Measurements from ENCODE around the gene DNMBP.
"Not testable (repeated sequence)": the region's sequence is repeated elsewhere in the genome, so short reads cannot be mapped to it uniquely, and the experiment has no call there.

DNMBP gene

DNA sequence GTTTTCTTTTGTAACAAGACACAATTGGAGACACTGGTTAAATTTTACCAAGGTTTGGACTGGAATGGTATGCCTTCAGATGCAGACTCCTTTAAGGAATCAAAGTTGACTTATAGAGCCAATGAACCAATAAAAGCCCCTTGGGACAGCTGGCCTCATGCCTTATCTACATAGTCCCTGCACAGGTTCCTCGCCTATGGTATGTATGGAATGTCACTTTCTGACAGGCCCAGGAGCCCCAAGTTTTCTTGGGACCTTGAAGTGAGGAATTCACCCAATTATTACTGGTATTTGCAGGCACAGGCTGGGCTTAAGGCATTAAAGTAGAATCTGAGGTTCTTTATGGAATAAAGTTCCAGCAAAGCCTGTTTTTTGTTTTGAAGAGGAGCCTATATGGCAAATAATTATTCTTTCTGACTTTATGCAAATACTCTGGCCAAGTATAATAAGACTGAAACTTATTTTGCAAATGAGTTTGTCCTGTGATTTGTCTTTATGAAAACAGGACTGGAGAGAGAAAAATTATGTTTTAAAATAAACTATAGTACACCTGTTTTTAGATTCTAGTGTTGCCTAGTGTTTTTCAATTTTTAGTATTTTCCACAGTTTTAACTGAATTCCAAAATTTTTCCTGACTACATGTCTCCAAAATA is 24.1 kb upstream of the DNMBP start:
- DNase-seq (ENCODE audit: low spot score in 2 of 2) (no peak), ATAC-seq (ENCODE audit: low read depth) (no peak)
- Mint-ChIP-seq H3K27ac (no peak overlapping the region), H3K4me3 (no peak overlapping the region), H3K9me3 (no peaks in the 10 kb centered on the region), H3K36me3 (peaks cover 2% of the 10 kb centered on the region), H3K4me1 (no peaks in the 10 kb centered on the region), H3K27me3 (peaks cover under 1% of the 10 kb centered on the region)

DNA sequence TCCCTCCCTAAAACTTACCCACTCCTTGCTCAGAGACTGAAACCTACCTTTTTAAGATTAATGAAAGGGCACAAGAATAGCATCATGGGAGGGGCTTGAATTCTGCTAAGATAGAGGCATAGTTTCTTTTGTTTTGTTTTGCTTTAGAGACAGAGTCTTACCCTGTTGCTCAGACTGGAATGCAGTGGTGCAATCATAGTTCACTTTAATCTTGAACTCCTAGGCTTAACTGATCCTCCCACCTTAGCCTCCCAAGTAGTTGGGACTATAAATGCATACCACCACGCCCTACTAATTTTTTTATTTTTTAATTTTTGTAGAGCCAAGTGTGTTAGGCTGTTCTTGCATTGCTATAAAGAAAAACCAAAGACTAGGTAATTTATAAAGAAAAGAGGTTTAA is 17.7 kb upstream of the DNMBP start:
- Mint-ChIP-seq H3K27ac (no peak overlapping the region), H3K36me3 (peaks cover 3% of the 10 kb centered on the region), H3K27me3 (no peaks in the 10 kb centered on the region), H3K4me1 (no peaks in the 10 kb centered on the region), H3K9me3 (peaks cover 9% of the 10 kb centered on the region), H3K4me3 (no peak overlapping the region)
- DNase-seq (ENCODE audit: low spot score in 2 of 2), result no peak
- no peak for ATAC-seq (ENCODE audit: low read depth)

DNA sequence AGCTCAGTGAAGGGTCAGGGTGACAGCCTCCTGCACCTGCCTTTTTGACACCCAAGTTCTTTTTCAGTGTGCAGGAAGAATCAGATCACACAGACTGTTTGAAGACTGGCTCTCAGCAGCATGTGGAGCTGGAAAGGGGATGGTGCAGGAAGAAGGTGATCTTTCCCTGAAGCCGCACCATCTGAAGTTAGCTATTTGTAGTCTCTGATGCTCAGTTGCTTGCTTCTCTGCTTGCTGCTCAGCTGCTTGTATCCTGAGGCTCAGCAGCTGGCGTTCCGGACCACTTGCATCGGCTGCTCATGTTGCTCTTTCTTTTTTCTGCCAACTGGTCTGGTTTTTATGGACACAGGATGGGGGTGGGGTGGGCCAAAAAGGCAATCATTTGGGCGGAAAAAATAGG is 15.8 kb upstream of the DNMBP start:
- Mint-ChIP-seq H3K4me1 (peaks cover under 1% of the 10 kb centered on the region), H3K27ac (no peak overlapping the region), H3K9me3 (peaks cover 9% of the 10 kb centered on the region), H3K4me3 (no peak overlapping the region), H3K36me3 (peaks cover 3% of the 10 kb centered on the region), H3K27me3 (no peaks in the 10 kb centered on the region)
- DNase-seq (ENCODE audit: low spot score in 2 of 2) (no peak), ATAC-seq (ENCODE audit: low read depth) (no peak)

DNA sequence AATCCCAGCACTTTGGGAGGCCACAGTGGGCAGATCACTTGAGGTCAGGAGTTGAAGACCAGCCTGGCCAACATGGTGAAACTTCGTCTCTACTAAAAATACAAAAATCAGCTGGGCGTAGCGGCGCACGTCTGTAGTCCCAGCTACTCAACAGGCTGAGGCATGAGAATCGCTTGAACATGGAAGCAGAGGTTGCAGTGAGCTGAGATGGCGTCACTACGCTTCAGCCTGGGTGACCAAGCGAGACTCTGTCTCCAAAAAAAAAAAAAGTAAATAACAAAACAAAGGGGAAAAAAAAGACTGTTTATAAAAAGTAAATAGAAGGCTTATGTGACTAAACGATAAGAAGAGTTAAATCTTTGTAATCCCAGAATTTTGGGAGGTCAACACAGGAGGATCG is 15.0 kb upstream of the DNMBP start:
- Mint-ChIP-seq H3K27ac (no peak overlapping the region), H3K27me3 (no peaks in the 10 kb centered on the region), H3K9me3 (peaks cover 9% of the 10 kb centered on the region), H3K4me1 (peaks cover 7% of the 10 kb centered on the region), H3K36me3 (peaks cover 3% of the 10 kb centered on the region), H3K4me3 (no peak overlapping the region)
- ATAC-seq (ENCODE audit: low read depth) (no peak), DNase-seq (ENCODE audit: low spot score in 2 of 2) (no peak)

DNA sequence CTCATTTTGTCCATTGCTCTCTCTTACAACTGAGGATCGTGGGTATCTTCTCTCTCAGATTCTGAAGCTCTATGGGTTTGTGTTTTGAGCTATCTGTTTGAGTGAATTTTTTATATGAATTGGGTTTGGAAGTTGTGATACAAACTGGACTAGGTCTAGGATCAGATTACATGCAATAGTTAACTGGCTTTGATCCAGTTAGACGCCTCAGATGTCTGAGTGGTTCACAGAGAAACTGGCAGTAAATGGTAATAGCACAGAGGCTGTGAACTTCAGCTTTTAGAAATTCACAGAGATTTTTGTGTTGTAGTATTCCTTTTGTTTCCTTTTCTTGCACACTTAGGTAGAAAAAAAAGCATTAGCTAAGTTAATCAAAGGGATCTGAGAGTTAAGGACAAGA is 12.7 kb upstream of the DNMBP start:
- DNase-seq (ENCODE audit: low spot score in 2 of 2), result no peak
- Mint-ChIP-seq H3K4me1 (peaks cover 7% of the 10 kb centered on the region), H3K9me3 (peaks cover 3% of the 10 kb centered on the region), H3K27ac (no peak overlapping the region), H3K36me3 (no peaks in the 10 kb centered on the region), H3K27me3 (no peaks in the 10 kb centered on the region), H3K4me3 (no peak overlapping the region)
- ATAC-seq (ENCODE audit: low read depth), result no peak

DNA sequence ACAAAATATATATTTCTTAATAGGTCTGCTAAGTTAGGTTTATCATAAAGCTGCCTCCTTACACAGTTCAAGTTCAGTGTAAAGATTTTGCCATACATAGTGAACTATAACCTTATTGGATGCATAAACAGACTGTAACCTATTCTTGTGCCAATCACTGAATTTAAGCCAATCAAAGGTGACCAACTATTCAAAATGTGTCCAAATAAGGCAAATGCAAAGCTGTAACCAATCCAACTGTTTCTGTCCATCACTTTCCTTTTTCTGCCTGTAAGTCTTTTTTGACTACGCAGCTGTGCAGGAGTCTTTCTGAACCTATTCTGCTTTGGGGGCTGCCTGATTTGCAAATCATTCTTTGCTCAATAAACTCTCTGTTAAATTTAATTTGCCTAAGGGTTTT is 11.6 kb upstream of the DNMBP start:
- Mint-ChIP-seq H3K9me3 (peaks cover 1% of the 10 kb centered on the region), H3K27ac (no peak overlapping the region), H3K36me3 (no peaks in the 10 kb centered on the region), H3K4me3 (peak overlapping the region; percentile 46), H3K27me3 (no peaks in the 10 kb centered on the region), H3K4me1 (peaks cover 7% of the 10 kb centered on the region)
- DNase-seq (ENCODE audit: low spot score in 2 of 2), result no peak
- ATAC-seq (ENCODE audit: low read depth), result peak; percentile 52

DNA sequence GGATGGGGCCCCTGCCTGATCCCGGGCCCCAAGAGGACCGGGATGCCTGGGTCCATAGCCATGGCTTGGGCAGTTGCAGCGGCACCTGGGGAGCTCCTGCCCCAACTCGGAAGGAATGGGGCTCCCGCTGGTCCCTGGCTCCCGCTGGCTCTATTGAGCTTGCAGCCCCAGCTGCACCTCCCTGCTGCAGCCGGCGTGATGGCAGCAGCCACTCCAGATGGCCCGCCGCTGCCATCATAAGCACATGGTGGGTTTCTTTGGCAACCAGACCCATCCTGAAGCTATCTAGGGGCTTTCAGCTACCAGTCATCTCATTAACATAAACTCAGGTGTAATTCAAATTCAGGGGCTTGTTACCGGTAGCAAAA is 11.1 kb upstream of the DNMBP start:
- H3K27ac Mint-ChIP-seq, result no peak overlapping the region
- H3K27me3 Mint-ChIP-seq, result no peaks in the 10 kb centered on the region
- DNase-seq (ENCODE audit: low spot score in 2 of 2), result no peak
- ATAC-seq (ENCODE audit: low read depth), result peak; percentile 36
- H3K4me3 Mint-ChIP-seq, result peak overlapping the region; percentile 43
- no peaks in the 10 kb centered on the region for H3K9me3 Mint-ChIP-seq
- no peaks in the 10 kb centered on the region for H3K36me3 Mint-ChIP-seq
- H3K4me1 Mint-ChIP-seq, result peaks cover 7% of the 10 kb centered on the region

DNA sequence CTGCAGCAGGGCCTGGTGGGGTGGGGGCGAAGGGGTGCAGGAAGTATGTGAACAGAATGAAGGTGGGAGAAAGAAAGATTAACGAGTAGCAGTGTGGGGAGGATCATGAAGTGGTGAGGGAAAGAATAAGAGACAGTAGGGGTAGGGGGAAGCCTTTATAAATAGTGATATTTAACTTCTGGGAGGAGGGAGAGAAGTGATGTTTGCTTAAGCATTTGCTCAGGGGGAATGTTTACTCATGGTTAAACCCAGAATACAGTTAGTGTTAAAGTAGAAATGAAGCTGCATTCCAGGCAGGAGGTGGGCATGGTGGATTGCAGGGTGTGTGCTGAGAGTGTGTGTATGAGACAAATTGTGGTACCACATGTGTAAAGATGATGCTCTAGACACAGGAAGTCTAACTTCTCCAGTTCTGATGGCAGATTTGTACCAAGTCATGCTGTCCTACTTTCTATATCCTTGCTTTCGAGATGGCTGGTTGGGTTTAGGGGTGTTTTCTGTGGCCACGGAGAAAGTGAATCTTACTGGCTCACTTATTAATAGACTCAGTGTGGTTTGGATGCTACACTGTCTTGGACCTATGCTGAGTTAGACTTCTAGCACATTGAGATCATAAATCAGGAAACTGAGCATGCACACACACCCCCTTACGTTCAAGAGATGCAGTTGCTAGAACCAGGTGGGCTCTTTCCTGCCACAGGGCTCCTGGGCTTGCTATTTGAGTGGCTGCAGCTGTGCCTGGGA is 10.6 kb upstream of the DNMBP start:
- H3K4me3 Mint-ChIP-seq, result no peak overlapping the region
- peaks cover 2% of the 10 kb centered on the region for H3K9me3 Mint-ChIP-seq
- peaks cover 11% of the 10 kb centered on the region for H3K4me1 Mint-ChIP-seq
- ATAC-seq (ENCODE audit: low read depth), result peak; percentile 75
- H3K27ac Mint-ChIP-seq, result no peak overlapping the region
- H3K27me3 Mint-ChIP-seq, result no peaks in the 10 kb centered on the region
- DNase-seq (ENCODE audit: low spot score in 2 of 2), result peak in 1 of 2 donors; percentile 6
- no peaks in the 10 kb centered on the region for H3K36me3 Mint-ChIP-seq

DNA sequence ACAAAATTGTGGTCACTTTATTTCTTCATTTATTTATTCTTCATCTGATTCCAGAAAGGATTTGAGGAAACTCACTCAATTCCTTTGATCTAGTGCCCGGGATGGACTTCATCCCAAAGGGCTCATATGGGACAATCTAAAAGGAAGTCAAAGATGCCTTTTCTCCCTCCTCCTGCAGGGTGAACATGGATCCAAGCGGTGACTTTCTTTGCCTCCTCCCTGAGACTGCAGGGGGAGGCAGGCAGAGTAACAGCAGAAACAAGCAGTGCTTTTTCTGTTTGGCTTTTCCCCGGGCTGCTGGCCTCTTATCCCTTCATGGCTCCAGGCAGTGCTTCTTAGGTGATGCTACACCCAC is 10.0 kb upstream of the DNMBP start:
- Mint-ChIP-seq H3K27ac (no peak overlapping the region), H3K4me1 (peaks cover 16% of the 10 kb centered on the region), H3K4me3 (no peak overlapping the region), H3K36me3 (no peaks in the 10 kb centered on the region), H3K27me3 (no peaks in the 10 kb centered on the region), H3K9me3 (peaks cover 2% of the 10 kb centered on the region)
- no peak for DNase-seq (ENCODE audit: low spot score in 2 of 2)
- no peak for ATAC-seq (ENCODE audit: low read depth)

DNA sequence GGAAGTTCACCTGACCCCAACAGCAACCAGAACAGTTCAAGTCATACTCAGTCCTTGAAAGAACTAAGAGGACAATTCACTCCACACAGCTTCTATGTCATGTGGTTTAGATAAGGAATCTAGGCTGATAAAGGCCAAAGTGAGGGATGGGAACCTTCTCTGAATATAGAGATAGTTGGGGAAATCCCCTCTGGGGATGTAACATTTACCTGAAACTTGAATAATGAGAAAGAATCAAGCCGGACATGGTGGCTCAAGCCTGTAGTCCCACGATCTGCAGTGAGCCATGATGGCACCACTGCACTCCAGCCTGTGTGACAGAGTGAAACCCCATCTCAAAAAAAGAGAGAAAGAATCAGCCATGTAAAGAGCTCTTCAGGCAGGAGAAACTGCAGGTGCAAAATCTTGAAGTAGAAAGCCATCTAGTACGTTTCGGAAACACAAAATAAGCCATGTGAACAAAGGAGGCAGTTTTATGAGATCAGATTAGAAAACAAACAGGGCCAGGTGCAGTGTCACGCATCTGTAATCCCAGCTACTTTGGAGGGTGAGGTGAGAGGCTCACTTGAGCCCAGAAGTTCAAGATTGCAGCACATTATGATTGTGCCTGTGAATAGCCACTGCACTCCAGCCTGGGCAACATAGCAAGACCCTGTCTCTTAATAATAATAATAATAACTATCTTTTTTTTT is 4.5 kb upstream of the DNMBP start:
- Mint-ChIP-seq H3K36me3 (no peaks in the 10 kb centered on the region), H3K4me1 (peaks cover 30% of the 10 kb centered on the region), H3K27me3 (no peaks in the 10 kb centered on the region), H3K4me3 (peak overlapping the region; percentile 44), H3K9me3 (peaks cover 2% of the 10 kb centered on the region), H3K27ac (peak overlapping the region; percentile 92)
- DNase-seq (ENCODE audit: low spot score in 2 of 2), result peak in 1 of 2 donors; percentile 33
- ATAC-seq (ENCODE audit: low read depth), result peak; percentile 57

DNA sequence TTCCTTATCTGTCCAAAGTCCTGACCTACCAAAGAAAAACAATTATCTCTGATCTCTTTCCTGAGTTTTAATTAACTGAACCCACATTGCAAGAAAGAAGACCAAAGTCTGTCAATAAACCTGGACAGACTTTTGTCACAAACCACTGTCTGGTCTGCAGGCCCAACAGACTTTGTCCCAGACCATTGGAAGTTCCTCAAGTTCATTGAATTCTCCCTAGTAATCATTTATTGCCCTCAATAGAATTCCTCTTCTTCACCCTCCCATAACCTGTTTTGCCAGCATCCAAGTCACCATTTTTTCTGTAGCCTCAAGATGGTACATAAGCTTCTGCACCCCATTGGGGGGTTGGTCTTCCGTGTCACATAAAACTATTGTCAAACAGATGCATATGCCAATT is 3.9 kb upstream of the DNMBP start:
- peak overlapping the region; percentile 92 for H3K27ac Mint-ChIP-seq

DNA sequence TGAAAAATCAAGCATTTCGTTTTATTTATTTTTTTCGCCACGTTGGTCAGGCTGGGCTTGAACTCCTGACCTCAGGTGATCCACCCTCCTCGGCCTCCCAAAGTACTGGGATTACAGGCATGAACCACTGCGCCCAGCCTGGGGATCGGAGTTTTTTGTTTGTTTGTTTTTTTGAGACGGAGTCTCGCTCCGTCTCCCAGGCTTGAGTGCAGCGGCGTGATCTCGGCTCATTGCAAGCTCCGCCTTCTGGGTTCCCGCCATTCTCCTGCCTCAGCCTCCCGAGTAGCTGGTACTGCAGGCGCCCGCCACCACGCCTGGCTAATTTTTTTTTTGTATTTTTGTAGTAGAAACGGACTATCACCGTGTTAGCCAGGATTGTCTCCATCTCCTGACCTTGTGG is 2.2 kb upstream of the DNMBP start:
- H3K4me3 Mint-ChIP-seq; H3K36me3 Mint-ChIP-seq; ATAC-seq (ENCODE audit: low read depth); H3K27ac Mint-ChIP-seq; H3K9me3 Mint-ChIP-seq; H3K27me3 Mint-ChIP-seq; DNase-seq (ENCODE audit: low spot score in 2 of 2): not testable (repeated sequence)
- H3K4me1 Mint-ChIP-seq, result peaks cover 42% of the 10 kb centered on the region

More for the DNA sequence above, 3.9 kb upstream of the DNMBP start:
- Mint-ChIP-seq H3K4me1 (peaks cover 34% of the 10 kb centered on the region), H3K27me3 (no peaks in the 10 kb centered on the region), H3K9me3 (peaks cover 2% of the 10 kb centered on the region), H3K36me3 (no peaks in the 10 kb centered on the region), H3K4me3 (peak overlapping the region; percentile 44)
- DNase-seq (ENCODE audit: low spot score in 2 of 2) (no peak), ATAC-seq (ENCODE audit: low read depth) (no peak)

DNA sequence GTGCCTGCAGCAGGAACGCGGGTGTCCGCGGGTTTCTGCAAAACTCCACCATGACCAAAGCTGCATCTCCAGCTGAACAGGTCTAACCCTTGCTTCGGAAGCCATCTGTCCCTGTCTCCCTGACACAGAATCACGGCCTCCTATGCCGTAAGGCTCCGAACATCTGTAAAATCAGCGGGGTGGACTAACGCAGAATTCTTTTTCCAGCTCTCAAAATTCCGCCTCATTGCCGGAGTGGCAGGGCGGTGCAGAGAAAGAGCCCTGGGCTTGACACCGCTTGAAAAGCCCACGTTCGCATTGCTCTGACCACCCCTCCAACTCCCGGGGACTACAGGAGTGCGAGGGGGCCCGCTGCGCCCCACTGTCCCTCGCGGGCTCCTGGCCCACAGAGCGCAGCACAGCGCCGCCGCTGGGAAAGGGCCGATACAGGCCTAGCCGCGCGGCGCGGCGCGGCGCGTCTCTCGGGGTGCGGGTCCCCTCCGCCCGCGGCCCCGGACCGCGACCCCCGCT is 409 bp downstream of the DNMBP start:
- peak overlapping the region; percentile 81 for H3K27ac Mint-ChIP-seq

DNA sequence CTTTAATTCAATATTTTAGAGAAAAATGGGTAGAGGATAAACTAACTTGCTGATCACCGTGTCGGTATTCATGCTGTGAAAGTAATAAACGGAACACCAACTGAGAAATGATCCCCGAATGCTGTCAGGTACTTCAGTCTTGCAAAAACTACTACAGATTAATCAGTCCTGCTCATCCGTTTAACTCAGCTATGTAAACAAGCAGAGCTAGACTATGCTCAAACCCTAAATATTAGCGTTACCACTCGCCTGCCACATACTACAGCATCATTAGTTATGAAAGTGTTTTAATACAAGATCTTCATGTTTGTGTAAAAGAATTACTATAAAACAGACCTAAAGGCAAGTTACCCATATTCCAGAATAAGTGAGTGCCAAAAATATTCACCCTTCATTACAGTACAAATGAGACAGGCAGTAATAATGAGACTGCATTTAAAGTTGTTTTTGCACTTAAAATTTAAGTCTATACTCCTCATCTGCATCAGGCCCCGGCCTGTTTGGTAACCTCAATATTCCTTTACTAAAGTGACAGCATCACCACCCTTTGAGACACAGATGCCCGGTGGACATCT is 952 bp downstream of the DNMBP start:
- Mint-ChIP-seq H3K4me1 (peaks cover 38% of the 10 kb centered on the region), H3K27ac (peak overlapping the region; percentile 81)

More for the DNA sequence above, 409 bp downstream of the DNMBP start:
- peaks cover 3% of the 10 kb centered on the region for H3K36me3 Mint-ChIP-seq
- H3K4me3 Mint-ChIP-seq, result peak overlapping the region; percentile 87
- DNase-seq (ENCODE audit: low spot score in 2 of 2), result no peak
- peaks cover 44% of the 10 kb centered on the region for H3K4me1 Mint-ChIP-seq
- H3K9me3 Mint-ChIP-seq, result no peaks in the 10 kb centered on the region
- H3K27me3 Mint-ChIP-seq, result no peaks in the 10 kb centered on the region
- ATAC-seq (ENCODE audit: low read depth), result peak; percentile 63

More for the DNA sequence above, 952 bp downstream of the DNMBP start:
- Mint-ChIP-seq H3K4me3 (peak overlapping the region; percentile 87), H3K9me3 (no peaks in the 10 kb centered on the region), H3K27me3 (no peaks in the 10 kb centered on the region), H3K36me3 (peaks cover 3% of the 10 kb centered on the region)
- DNase-seq (ENCODE audit: low spot score in 2 of 2) (no peak), ATAC-seq (ENCODE audit: low read depth) (no peak)

Measured in memory B cell (primary cell).